GM21786 (cell line): Measurements from ENCODE around the gene MPDU1.

Source experiments
- ATAC-seq: cut with Tn5 transposase; IDR thresholded peaks from one replicate; pipeline ENCODE4 v1.9.1; 2021; ENCODE audit not compliant: unreplicated experiment

The MPDU1 gene

DNA sequence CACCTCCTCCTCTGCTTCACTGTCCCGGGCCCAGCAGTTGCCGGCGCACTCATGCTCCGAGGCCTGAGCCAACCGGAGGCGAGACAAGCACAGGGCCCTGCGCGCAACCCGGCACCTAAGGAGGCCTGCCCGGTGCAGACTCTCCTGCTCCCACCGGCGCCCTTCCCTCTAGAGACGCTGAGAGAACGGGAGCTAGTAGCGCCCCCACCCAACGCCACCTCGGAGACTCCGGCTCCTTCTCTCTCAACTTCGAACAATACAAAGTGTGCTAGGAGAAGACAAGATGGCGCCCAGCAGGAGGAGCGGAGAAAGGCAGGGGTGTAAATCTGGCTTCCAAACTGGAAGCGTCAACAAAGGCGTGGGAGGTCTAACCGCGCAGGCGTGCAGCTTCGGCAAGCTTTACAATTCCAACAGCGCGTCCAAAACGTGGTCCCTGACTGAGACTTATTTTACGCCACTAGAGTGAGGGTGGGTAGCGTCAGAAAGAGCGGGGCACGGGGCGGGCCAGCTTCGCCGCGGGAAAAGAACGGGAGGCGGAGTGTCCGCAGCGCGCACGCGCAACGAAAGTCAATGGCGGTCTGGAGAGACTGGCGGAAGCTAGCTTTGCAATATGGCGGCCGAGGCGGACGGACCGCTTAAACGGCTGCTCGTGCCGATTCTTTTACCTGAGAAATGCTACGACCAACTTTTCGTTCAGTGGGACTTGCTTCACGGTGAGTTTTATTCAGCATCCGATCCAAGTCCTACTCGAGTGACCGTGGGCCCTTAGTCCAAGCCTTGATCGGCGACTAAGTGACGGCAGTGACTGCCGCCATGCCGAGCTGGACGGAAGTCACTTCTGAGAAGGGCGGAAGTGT is at the start of gene MPDU1:
MPDU1 (plus strand) TSS at position 600 of the 857 bp plus-strand sequence; CDS start at position 611, 11 bp downstream.
- ATAC-seq, result peak; percentile 51

DNA sequence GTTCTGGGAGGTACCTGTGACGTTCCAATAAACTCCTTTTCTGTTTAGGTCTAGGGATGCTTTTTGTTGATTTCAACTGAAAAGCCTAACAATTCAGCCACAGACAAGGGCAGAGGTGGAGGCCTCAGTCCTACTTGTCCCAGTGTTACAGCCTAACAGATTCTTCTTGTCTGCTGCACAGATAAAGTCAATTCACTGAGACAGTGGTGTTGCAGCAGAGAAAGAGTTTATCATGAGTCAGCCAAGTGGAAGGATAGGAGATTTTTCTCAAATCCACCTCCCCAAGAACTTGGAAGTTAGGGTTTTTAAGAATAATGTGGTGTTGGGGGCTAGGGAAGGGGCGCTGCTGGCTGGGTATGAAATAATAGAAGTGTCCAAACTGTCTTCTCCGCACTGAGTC is 45.6 kb upstream of the MPDU1 start:
- ATAC-seq, result no peak

DNA sequence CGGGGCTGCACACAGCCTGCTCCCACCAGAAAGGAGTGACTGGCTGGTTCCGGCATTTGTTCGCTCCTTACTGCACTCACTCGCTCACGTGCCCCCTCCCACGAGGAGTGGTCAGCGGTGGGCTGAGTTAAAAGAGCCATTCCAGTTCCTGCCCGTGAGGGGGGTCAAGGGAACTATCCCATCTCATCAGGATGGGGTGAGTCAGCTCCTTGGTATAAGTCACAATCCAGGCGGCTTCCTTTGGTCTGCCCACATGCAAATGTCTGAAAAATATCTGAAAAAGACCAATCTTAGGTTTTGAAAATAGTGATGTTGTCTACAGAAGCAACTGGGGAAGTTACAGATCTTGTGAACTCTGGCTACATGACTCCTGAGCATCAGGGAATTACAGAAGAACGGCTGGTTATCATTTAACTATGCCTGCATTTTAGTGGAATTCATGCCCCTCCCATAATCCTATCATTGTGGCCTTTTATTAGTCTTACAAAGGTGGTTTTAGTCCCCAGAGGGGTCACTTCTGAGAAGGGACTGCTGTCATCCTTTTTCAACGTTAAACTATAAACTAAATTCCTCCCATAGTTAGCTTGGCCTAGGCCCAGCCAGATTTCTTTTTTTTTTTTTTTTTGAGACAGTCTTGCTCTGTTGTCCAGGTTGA is 44.6 kb upstream of the MPDU1 start:
- no peak for ATAC-seq

DNA sequence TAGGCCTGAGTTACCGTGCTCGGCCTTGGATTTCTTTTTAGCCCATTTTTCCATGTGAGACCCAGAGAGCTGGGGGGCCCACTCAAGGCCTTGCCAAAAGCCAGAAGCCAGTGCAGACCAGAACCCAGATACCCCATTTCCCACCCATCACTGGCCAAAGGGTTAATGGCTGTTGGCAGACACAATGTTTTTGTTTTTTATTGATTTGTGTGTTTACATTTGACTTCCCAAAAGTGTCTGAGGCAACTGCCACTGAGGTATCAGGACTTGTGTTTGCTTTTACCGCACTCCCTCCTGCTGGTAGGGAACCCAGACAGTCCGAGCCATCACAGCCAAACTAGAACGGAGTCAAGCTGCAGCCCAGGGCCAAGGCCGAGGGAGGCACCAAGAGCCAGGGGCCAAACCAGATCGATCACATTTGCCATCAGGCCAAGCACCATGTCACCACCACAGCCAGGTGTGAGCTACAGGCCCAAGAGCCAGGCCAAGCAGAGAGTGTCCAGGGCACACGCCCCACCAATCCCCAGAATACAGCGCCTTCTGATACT is 42.5 kb upstream of the MPDU1 start:
- no peak for ATAC-seq

DNA sequence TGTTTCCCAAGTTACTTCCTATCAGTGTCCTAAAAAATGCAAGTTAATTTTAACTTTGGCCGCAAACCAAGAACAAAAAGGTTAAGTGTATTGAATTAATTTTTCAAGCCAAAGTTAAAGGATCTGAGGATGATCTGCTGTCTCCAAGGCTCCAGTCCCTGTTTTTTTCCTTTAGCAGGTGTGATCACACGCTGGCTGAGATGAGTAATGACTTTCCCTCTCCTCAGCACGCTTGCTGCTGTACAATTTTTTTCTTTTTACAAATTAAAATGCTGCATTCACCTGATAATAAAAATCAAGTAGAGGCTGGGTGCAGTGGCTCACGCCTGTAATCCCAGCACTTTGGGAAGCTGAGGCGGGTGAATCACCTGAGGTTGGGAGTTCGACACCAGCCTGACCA is 38.7 kb upstream of the MPDU1 start:
- no peak for ATAC-seq

DNA sequence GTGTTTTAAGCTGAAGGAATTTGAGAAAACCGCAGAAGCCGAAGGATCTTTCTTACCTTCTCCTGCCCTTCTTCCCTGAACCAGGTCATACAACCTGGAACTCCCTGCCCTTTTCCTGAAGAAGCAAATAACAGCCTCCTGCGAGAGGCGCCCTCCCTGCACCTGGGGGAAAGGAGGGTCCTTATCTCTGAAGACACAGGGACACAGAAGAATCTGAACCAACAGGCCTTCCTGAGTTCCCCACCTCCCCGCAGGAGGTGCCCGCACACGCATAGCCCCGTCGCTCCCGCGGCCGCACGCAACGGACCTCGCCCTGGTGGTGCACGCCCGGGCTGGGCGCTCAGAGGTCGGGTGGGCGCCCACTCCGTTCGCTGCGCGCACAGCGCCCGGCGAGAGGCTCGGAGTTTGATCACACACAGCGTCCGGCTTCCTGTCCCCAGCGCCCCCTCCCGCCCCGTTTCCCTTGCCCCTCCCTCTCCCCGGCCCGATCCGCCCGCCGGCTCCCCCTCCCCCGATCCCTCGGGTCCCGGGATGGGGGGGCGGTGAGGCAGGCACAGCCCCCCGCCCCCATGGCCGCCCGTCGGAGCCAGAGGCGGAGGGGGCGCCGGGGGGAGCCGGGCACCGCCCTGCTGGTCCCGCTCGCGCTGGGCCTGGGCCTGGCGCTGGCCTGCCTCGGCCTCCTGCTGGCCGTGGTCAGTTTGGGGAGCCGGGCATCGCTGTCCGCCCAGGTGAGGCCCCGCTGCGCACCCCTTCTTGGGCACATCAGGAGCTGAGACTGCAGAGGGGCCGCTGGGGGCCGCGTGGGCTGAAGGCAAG is 34.9 kb upstream of the MPDU1 start, which contains the start of gene TNFSF12:
TNFSF12 (plus strand) TSS at position 474 of the 816 bp plus-strand sequence; CDS start at position 570, 96 bp downstream.
- ATAC-seq, result no peak

DNA sequence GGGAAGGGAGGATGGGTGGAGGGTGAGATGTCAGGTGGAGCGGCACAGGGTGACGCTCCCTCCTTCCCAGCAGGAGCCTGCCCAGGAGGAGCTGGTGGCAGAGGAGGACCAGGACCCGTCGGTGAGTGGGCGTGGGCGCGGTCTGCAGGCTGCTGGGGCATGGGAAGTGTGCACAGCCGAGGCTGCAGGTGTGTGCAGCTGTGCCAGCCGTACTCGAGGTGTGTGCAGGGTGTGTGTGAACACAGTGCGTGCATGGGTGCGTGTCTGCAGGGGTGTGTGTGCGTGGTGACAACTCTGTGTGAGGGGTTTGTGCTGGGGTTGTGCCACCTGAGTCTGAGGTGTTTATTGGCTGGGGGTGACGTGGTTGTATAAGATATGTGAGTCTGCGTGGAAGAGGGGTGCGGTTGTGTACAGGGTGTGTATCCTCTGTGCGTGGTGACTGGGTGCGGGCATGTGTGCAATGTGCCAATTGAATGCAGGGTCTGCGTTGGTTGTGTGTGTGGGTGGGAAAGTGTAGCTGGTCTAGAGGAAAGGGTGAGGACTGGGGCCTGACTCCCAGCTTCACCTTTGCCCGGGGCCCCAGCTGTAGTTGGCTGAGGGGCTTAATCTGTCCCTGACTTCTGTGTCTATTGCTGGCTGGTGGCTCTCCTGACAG is 34.1 kb upstream of the MPDU1 start:
- ATAC-seq, result no peak

DNA sequence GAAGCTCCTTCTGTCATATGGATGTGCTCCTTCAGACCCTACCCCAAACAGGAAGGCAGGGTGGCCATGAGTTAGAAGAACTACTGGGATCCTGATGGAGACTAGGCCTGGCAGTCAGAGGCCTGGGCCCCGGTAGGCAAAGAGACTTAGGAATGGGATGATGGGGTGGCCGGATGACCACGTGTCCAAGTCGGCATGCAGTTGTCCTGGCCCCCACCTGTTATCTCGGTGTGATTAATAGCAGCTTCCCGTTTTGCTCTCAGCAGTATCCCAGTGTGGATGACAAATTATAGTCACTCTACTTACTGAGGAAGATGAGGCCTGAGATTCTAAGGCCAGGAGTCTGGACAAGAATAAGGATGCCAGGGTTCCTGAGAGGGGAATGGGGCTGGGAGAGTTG is 33.3 kb upstream of the MPDU1 start:
- ATAC-seq, result no peak

DNA sequence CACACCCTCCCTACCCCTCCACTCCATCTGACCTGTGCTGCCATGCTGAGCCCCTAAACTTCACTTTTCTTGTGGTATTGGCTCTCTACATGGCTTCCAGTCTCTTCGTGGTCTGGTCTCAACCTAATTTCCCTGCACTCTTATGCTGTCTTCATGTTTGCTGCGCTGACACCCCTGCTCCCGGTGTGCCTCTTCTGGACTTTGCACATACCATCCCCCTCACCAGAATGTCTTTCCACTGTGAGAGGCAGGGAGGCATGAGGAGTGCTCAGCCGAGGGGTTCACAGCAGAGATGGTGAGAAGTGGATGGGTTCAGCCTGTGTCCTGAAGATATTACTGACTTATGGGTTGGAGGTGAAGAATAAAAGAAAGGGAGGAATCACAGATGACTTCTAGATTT is 32.3 kb upstream of the MPDU1 start:
- ATAC-seq, result no peak

DNA sequence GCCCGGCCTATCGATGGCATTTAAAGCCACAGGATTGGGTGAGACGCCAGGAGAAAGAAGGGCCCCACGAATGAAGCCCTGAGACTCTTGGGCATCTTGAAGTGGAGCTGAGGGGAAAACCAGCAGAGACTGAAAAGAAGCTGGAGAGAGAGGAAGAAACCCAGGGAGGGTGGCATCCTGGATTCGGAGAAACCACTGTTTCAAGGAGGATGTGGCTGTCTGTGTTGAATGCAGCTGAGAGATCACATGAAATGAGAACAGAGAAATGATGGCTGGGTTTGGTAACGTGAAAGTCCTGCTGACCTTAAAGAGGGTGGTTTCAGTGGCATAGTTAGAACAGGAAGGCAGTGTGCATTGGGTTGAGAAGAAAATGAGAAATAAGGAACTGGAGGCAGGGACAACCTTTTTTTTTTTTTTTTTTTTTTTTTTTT is 31.0 kb upstream of the MPDU1 start:
- ATAC-seq, result peak; percentile 79

DNA sequence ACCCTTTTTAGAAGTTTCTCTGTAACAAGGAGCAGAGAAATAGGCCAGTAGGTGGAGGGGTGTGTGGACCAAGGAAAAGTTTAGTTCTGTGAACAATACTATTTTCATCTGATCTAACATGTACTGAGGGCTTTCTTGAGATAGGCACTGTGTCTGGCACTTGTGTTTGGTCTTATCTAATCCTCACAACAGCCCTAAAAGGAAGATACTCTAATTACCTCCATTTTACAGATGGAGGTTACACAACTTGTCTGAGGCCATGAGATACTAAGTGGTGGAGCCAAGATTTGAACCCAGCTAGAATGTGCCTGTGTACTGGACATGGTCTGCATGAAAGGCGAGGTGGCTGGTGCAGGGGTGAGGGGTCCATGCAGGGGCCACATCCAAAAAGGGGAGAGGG is 30.3 kb upstream of the MPDU1 start:
- no peak for ATAC-seq

DNA sequence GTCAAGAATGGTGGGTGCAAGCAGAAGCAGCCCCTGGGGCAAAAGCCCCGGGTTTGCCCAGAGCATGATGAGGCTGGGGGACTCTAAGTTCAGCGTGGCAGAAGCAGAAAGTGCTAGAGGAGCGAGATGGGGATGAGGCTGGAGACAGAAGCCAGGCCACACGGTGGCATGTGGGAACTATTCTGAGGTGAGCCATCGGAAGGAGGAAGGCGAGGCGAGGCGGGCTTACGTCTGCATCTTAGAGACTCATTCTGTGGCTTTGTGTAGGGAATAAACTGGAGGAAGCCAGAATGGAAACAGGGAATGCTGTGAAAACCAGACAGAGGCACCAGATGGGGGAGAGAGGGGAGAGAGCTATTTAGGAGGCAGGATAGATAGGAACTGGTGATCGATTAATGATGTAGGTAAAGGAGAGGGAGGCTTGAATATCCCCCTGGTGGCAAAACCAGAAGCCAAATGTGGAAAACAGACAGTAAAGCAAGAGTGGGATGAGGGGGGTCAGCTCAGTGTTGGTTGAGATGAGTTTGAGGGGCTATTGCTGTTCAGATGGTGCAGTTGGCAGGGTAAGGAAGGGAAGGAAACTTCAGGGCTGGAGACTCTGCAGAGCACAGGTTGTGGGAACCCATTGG is 28.2 kb upstream of the MPDU1 start:
- ATAC-seq, result no peak

DNA sequence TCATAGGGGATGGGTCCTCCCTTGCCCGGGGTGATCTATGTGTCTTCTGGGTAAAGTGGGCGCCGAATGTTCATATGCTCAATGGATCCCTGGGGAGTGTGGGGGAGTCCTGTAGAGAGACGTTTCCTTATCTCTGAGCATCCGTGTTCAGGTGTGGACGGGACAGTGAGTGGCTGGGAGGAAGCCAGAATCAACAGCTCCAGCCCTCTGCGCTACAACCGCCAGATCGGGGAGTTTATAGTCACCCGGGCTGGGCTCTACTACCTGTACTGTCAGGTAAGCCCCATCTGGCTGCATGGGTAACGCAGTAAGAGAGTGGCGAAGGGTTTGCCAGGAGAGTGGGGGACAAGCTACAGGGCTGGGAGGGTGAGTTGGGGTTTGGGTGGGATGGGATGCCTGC is 27.0 kb upstream of the MPDU1 start:
- ATAC-seq, result no peak

DNA sequence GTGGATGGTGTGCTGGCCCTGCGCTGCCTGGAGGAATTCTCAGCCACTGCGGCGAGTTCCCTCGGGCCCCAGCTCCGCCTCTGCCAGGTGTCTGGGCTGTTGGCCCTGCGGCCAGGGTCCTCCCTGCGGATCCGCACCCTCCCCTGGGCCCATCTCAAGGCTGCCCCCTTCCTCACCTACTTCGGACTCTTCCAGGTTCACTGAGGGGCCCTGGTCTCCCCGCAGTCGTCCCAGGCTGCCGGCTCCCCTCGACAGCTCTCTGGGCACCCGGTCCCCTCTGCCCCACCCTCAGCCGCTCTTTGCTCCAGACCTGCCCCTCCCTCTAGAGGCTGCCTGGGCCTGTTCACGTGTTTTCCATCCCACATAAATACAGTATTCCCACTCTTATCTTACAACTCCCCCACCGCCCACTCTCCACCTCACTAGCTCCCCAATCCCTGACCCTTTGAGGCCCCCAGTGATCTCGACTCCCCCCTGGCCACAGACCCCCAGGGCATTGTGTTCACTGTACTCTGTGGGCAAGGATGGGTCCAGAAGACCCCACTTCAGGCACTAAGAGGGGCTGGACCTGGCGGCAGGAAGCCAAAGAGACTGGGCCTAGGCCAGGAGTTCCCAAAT is 26.4 kb upstream of the MPDU1 start:
- no peak for ATAC-seq

DNA sequence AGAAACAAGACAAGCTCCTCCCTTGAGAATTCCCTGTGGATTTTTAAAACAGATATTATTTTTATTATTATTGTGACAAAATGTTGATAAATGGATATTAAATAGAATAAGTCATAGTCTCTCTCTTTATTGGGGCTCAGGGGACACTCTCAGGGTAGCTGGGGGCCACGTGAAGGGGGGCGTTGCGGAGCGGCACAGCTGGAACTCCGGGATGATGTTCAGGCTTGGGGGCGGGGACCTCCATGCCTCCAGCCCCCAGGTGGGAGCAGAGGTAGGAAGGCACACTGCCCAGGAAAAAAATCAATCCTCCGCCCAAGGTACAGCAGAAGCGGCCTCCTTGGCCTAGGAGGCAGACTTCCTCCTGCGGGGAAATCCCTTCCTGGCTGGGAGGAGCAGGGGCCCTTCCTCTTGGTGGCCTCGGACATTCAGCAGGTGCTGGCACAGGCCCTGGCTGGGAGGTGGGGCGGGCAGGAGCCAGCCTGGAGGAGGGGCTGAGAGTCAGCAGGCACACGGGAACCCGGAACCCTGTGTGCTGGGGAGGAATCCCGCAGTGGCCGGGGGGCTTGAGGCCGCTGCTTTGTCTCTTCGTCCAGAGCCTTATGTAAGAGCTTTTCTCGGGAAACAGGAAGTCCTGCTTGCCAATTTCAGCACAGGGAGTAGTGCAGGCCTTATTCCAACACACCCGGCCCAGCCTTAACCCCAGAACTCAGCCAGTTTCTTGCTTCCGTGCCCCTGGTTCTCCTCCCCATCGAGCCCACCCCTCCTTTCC is 25.7 kb upstream of the MPDU1 start:
- peak; percentile 35 for ATAC-seq

DNA sequence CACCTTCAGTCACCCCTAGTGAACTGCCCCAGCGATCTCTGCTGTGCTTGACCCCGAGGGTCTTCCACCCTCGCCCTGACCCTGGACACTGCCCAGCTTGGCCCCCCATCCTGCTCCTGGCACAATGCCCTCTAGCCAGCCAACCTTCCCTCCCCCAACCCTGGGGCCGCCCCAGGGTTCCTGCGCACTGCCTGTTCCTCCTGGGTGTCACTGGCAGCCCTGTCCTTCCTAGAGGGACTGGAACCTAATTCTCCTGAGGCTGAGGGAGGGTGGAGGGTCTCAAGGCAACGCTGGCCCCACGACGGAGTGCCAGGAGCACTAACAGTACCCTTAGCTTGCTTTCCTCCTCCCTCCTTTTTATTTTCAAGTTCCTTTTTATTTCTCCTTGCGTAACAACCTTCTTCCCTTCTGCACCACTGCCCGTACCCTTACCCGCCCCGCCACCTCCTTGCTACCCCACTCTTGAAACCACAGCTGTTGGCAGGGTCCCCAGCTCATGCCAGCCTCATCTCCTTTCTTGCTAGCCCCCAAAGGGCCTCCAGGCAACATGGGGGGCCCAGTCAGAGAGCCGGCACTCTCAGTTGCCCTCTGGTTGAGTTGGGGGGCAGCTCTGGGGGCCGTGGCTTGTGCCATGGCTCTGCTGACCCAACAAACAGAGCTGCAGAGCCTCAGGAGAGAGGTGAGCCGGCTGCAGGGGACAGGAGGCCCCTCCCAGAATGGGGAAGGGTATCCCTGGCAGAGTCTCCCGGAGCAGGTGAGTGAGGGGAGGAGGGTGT is 24.9 kb upstream of the MPDU1 start, which contains the start of gene TNFSF13:
TNFSF13 (plus strand) TSS at position 207 of the 776 bp plus-strand sequence; CDS start at position 497, 290 bp downstream.
- ATAC-seq, result no peak

DNA sequence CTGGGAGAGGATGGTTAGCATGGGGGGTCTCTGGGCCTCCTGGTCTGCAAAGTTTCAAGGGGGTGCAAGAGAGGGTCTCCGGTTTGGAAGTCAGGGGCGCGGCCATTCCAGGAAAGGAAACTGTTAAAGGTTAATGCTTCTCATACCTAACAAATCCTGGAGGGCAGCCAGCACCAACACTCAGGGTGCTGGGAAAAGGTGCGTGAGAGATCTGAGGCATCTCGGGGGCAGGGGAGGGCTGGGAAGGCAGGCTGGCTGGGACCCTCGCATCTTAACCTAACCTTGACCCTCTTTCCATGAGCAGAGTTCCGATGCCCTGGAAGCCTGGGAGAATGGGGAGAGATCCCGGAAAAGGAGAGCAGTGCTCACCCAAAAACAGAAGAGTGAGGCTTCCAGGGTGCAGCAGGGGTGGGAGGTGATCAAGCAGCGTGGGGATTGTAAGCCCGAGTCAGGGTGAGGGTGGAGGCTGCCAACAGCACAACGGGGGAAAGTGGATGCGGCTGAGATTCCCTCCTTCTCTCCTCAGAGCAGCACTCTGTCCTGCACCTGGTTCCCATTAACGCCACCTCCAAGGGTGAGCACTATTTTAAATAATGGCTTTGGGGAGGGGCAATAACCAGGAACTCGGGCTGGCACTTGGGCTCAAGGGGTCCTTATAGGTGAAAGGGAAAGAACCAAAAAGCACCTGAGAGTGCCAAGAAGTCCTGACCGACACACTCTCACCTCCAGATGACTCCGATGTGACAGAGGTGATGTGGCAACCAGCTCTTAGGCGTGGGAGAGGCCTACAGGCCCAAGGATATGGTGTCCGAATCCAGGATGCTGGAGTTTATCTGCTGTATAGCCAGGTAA is 24.1 kb upstream of the MPDU1 start:
- no peak for ATAC-seq
